PFSK-1 (cell line): Measurements from ENCODE around the gene SLC26A4.

Experiments
- FOXP2 ChIP-seq: optimal IDR thresholded peaks from 2 replicates; pipeline ENCODE3; 2011; ENCODE audit warnings: borderline replicate concordance, control low read depth, inconsistent platforms; ENCODE audit not compliant: insufficient read depth; ENCODE audit errors: extremely low read length, extremely low read depth
- POLR2AphosphoS5 ChIP-seq: IDR thresholded peaks from 2 replicates; pipeline ENCODE4 v1.6.1; 2012; ENCODE audit warnings: low read depth, mild to moderate bottlenecking, control low read depth, low read length, moderate library complexity
- REST ChIP-seq, 2 experiments: IDR thresholded peaks; 2 replicates each; pipeline versions ENCODE4 v1.6.1 to v1.8.0; 2011 to 2012; ENCODE audit warnings: low read depth in 2 of 2, low read length in 2 of 2, control low read depth in 1 of 2, inconsistent platforms in 1 of 2, mild to moderate bottlenecking in 1 of 2, moderate library complexity in 1 of 2; ENCODE audit not compliant: insufficient read depth in 1 of 2
- SIN3A ChIP-seq: IDR thresholded peaks from 2 replicates; pipeline ENCODE4 v1.6.1; 2012; ENCODE audit warnings: mild to moderate bottlenecking, low read length, moderate library complexity, borderline replicate concordance; ENCODE audit not compliant: insufficient read depth
- TAF1 ChIP-seq: IDR thresholded peaks from 2 replicates; pipeline ENCODE4 v1.6.1; 2012; ENCODE audit warnings: low read length, control low read depth, borderline replicate concordance; ENCODE audit not compliant: insufficient read depth

The SLC26A4 gene

DNA sequence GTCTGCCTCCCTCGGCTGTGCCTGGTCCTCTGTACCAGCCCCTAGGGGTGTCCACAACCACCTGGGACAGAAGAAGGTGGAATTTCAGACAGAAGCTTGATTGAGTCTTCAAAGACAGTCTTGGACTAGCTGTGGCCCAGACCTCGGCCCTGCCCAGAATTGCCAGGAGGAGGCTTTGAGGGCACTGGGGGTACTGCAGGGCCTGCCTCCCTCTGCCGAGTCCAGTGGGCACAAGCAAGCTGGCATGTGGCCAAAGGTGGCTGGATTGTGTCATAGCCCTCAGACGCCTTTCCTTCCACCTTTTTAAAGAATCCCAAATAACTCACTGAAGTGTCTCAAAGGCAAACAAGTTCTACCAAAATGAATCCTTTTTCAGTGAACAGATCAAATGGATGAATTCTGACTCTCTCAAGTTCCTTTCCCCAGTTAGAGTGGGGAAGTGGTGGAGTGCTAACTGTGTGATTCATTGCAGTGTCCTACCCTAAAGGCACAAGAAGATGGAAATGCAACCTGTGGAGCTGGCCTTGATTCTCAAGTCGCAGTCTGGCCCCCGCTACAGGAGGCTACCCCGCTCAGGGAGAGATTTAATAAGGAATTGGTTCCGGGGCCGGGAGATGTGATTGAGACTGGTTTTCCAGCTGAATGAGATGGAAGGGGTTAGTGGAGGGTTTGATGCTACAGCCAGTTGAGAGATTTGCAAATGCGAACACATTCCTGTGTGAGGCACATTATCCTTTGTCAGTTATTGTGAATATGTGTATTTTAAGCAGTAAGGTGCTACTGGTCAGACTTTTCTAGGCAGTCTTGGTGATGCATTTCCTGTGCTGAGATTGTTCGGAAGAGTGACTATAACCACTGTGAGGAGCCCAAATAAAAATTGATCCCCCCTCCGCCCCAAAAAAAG lies 28.8 kb upstream of the SLC26A4 start:
- TF ChIP-seq POLR2AphosphoS5 (no peak), FOXP2 (no peak), TAF1 (no peak), REST (IDR thresholded peaks at IDR 0.05; ENCODE audit: insufficient read depth in 1 of 2, low read depth in 2 of 2, low read length in 2 of 2) (no peak)

DNA sequence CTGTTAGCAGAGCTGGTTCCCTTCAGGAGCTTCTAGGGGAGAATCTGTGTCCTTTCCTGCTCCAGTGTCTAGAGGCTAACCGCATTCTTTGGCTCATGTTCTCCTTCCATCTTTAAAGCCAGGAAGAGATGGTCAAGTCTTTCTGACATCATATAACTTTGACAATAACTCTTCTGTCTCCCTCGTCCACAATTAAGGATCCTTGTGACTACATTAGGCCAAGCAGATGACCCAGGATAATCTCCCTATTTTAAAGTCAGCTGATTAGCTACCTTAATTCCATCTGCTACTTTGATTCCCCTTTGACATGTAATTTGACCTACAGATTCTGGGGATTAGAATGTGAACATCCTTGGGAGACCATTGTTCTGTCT lies 28.1 kb upstream of the SLC26A4 start:
- no peak for TF ChIP-seq TAF1
- TF ChIP-seq REST (IDR thresholded peaks at IDR 0.05; ENCODE audit: insufficient read depth in 1 of 2, low read depth in 2 of 2, low read length in 2 of 2): no peak
- no peak for TF ChIP-seq POLR2AphosphoS5
- no peak for TF ChIP-seq FOXP2
- no peak for TF ChIP-seq SIN3A

- no peak for TF ChIP-seq TAF1
- TF ChIP-seq POLR2AphosphoS5: no peak
- TF ChIP-seq FOXP2: no peak
- no peak for TF ChIP-seq SIN3A
These were observed 22.0 kb upstream of the SLC26A4 start for GRCh38 chr7:107638594-107638993.

- TF ChIP-seq FOXP2 (no peak), SIN3A (no peak), TAF1 (no peak), POLR2AphosphoS5 (no peak), REST (IDR thresholded peaks at IDR 0.05; ENCODE audit: insufficient read depth in 1 of 2, low read depth in 2 of 2, low read length in 2 of 2) (no peak)
These were observed 19.0 kb upstream of the SLC26A4 start for GRCh38 chr7:107641676-107642075.

- TF ChIP-seq REST (IDR thresholded peaks at IDR 0.05; ENCODE audit: insufficient read depth in 1 of 2, low read depth in 2 of 2, low read length in 2 of 2) (no peak), TAF1 (no peak), SIN3A (no peak), FOXP2 (no peak), POLR2AphosphoS5 (no peak)
These were observed 18.1 kb upstream of the SLC26A4 start for GRCh38 chr7:107642501-107642900.
